Caco-2 (cell line): Measurements from ENCODE around the gene RAB33A. TPM values are rescaled to one million over a fixed set of nuclear protein-coding genes. Genes with fewer than 3 reads are reported as not detected.

ENCODE experiments used
- BruUV-seq: library from RNA; stranded (reverse); fragments of 400-500 nt; replicated peaks from 2 replicates; lab custom pipeline; 2021; lab: Mats Ljungman, UMichigan
- CTCF ChIA-PET: fragments of 300-600 bp; sonication (Branson Sonifier 250); formaldehyde crosslinking; loops from one replicate; lab custom pipeline; 2022; ENCODE audit warnings: antibody characterized with exemption; lab: Charles Lee
- POLR2A ChIA-PET: fragments of 300-600 bp; sonication (Branson Sonifier 250); formaldehyde crosslinking; loops from one replicate; lab custom pipeline; 2022; ENCODE audit warnings: antibody characterized with exemption; lab: Charles Lee
- DNase-seq, 2 experiments: peaks; one replicate each; pipeline versions ENCODE4 v3.0.0 to v3.0.0-alpha.2; 2020 to 2022
- H3K27me3 ChIP-seq: replicated peaks from 2 replicates; pipeline ENCODE4 v1.6.0; 2011; ENCODE audit warnings: low read length; ENCODE audit not compliant: control insufficient read depth, insufficient read depth
- H3K36me3 ChIP-seq: 2 replicates; pipeline ENCODE4 v1.5.1; 2011; ENCODE audit warnings: low read length; ENCODE audit not compliant: control insufficient read depth, insufficient read depth
- H3K4me1 ChIP-seq: fragments of 250-450 bp; sonication (Bioruptor Pico); 2 replicates; pipeline ENCODE4 v1.5.1; 2020; ENCODE audit warnings: mild to moderate bottlenecking
- H3K4me3 ChIP-seq: 2 replicates; pipeline ENCODE4 v1.5.1; 2011; ENCODE audit warnings: low read depth, mild to moderate bottlenecking, control low read depth, low read length
- H3K9me3 ChIP-seq: fragments of 250-450 bp; sonication (Bioruptor Pico); 2 replicates; pipeline ENCODE4 v1.5.1; 2020; ENCODE audit warnings: mild to moderate bottlenecking, moderate library complexity
- H3K27ac Mint-ChIP-seq: one replicate; pipeline ENCODE4 v1.8.0; 2022; ENCODE audit warnings: mixed read lengths; ENCODE audit not compliant: unreplicated experiment
- H3K27me3 Mint-ChIP-seq: one replicate; pipeline ENCODE4 v1.8.0; 2022; ENCODE audit warnings: mixed read lengths; ENCODE audit not compliant: insufficient read depth, unreplicated experiment
- H3K36me3 Mint-ChIP-seq: one replicate; pipeline ENCODE4 v1.8.0; 2022; ENCODE audit warnings: mild to moderate bottlenecking, mixed read lengths; ENCODE audit not compliant: insufficient read depth, unreplicated experiment
- H3K4me1 Mint-ChIP-seq: one replicate; pipeline ENCODE4 v1.8.0; 2022; ENCODE audit warnings: low read depth, mixed read lengths; ENCODE audit not compliant: unreplicated experiment
- H3K4me3 Mint-ChIP-seq: one replicate; pipeline ENCODE4 v1.8.0; 2022; ENCODE audit warnings: mild to moderate bottlenecking, moderate library complexity, mixed read lengths; ENCODE audit not compliant: unreplicated experiment
- H3K9me3 Mint-ChIP-seq: one replicate; pipeline ENCODE4 v1.8.0; 2022; ENCODE audit warnings: mixed read lengths; ENCODE audit not compliant: unreplicated experiment
- CTCF ChIP-seq, 2 experiments: fragments of 200-600 bp in 1 of 2; IDR thresholded peaks; 1 replicate in 1 of 2; 2 replicates in 1 of 2; pipeline versions ENCODE4 v1.5.1 to v1.8.0; 2011 to 2022; ENCODE audit warnings: antibody characterized with exemption in 1 of 2, control low read depth in 1 of 2, inconsistent platforms in 1 of 2, low read depth in 1 of 2, low read length in 1 of 2, mild to moderate bottlenecking in 1 of 2, moderate library complexity in 1 of 2; ENCODE audit not compliant: insufficient read depth in 1 of 2, severe bottlenecking in 1 of 2, unreplicated experiment in 1 of 2
- intact Hi-C: fragments of 100-400 bp; cut with micrococcal nuclease; formaldehyde crosslinking; loops from one replicate; pipeline ENCODE4 v1.10.0; 2022; ENCODE audit not compliant: unreplicated experiment
- total RNA-seq: library from RNA; stranded (reverse); gene quantifications from 2 replicates; pipeline ENCODE4 v1.2.3, GENCODE V29; 2022

The RAB33A gene
- total RNA-seq, 1 experiment from 2014 or later: not detected

GRCh38 chrX:130173190-130173895, 1.6 kb downstream of the RAB33A start:
- CTCF ChIA-PET: no interaction called here

DNA sequence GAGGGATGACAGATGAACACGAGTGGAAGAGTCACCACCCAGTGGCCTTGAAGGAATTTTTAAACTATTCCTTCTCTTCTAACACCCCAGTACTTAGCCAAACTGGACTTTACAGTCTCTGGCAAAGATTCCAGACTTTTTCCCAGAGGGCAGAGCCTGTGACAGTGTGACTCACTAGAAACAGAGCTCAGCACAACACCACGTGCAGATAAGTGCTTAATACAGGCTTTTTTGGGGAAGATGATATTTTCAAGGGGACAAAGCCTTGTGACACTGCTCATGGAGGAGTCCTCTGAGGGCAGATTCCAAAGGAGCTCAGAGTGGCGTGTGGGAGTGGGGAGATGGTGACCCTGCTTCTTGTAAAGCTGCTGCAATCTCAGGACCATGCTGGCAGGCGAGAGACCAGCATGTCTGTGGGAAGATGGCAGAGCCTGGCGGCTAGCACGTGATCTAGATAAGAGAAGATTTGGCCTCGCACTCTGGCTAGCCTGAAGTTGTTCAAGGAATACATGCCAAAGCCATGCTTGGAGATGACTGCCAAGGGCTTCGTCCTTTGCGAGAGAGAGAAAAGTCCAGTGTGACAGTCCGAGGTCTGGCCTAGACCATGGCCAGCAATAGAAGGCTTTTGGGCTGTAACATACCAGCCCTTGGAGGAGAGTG, 2.4 kb downstream of the RAB33A start:
- no peak overlapping the region for H3K27ac Mint-ChIP-seq
- POLR2A ChIA-PET: no interaction called here
- no peaks in the 10 kb centered on the region for H3K27me3 ChIP-seq
- H3K36me3 Mint-ChIP-seq: no peaks in the 10 kb centered on the region
- H3K4me1 Mint-ChIP-seq: peaks cover 5% of the 10 kb centered on the region
- no TSS peak for BruUV-seq
- H3K4me3 ChIP-seq: no peak overlapping the region
- no peaks in the 10 kb centered on the region for H3K36me3 ChIP-seq
- DNase-seq: no peak
- no peaks in the 10 kb centered on the region for H3K9me3 ChIP-seq
- intact Hi-C loops: no loop called here
- H3K27me3 Mint-ChIP-seq: no peaks in the 10 kb centered on the region
- no peaks in the 10 kb centered on the region for H3K9me3 Mint-ChIP-seq
- H3K4me1 ChIP-seq: no peaks in the 10 kb centered on the region
- no peak for TF ChIP-seq CTCF (IDR thresholded peaks at IDR 0.05; ENCODE audit: insufficient read depth in 1 of 2, low read depth in 1 of 2, low read length in 1 of 2, severe bottlenecking in 1 of 2, unreplicated experiment in 1 of 2)
- no peak overlapping the region for H3K4me3 Mint-ChIP-seq
- CTCF ChIA-PET: no interaction called here

More at GRCh38 chrX:130173190-130173895, 1.6 kb downstream of the RAB33A start:
- Mint-ChIP-seq H3K36me3 (no peaks in the 10 kb centered on the region), H3K27me3 (no peaks in the 10 kb centered on the region), H3K27ac (no peak overlapping the region), H3K9me3 (no peaks in the 10 kb centered on the region), H3K4me3 (no peak overlapping the region), H3K4me1 (peaks cover 5% of the 10 kb centered on the region)
- no peaks in the 10 kb centered on the region for H3K27me3 ChIP-seq
- no peak overlapping the region for H3K4me3 ChIP-seq
- TF ChIP-seq CTCF (IDR thresholded peaks at IDR 0.05; ENCODE audit: insufficient read depth in 1 of 2, low read depth in 1 of 2, low read length in 1 of 2, severe bottlenecking in 1 of 2, unreplicated experiment in 1 of 2): no peak
- no peaks in the 10 kb centered on the region for H3K9me3 ChIP-seq
- no TSS peak for BruUV-seq
- H3K36me3 ChIP-seq: no peaks in the 10 kb centered on the region
- POLR2A ChIA-PET: no interaction called here
- no peaks in the 10 kb centered on the region for H3K4me1 ChIP-seq
- no peak for DNase-seq
- intact Hi-C loops: no loop called here

DNA sequence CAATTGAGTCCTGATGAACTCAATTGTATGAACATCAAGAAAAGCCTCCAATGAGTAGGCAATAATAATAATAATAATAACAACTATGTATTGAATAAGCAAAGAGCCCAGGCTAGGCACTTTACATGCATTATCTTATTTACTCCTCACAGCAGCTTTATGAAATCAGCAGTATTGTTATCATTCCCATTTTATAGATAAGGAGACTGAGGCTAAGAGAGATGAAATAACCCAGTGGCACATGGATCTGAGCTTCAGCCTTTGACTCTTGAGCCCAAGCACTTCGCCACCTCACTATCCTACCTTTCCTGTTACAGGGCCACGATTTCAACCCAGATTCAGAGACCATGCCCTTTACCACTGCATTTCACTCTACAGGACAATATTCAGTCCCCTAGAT, 3.2 kb downstream of the RAB33A start:
- Mint-ChIP-seq H3K27ac (no peak overlapping the region), H3K9me3 (no peaks in the 10 kb centered on the region), H3K4me3 (no peak overlapping the region), H3K36me3 (no peaks in the 10 kb centered on the region), H3K27me3 (no peaks in the 10 kb centered on the region), H3K4me1 (peaks cover 5% of the 10 kb centered on the region)
- no TSS peak for BruUV-seq
- POLR2A ChIA-PET: no interaction called here
- no peaks in the 10 kb centered on the region for H3K9me3 ChIP-seq
- CTCF ChIA-PET: no interaction called here
- H3K4me1 ChIP-seq: no peaks in the 10 kb centered on the region
- H3K36me3 ChIP-seq: no peaks in the 10 kb centered on the region
- no peak for TF ChIP-seq CTCF (IDR thresholded peaks at IDR 0.05; ENCODE audit: insufficient read depth in 1 of 2, low read depth in 1 of 2, low read length in 1 of 2, severe bottlenecking in 1 of 2, unreplicated experiment in 1 of 2)
- H3K4me3 ChIP-seq: no peak overlapping the region
- H3K27me3 ChIP-seq: no peaks in the 10 kb centered on the region
- intact Hi-C loops: no loop called here
- no peak for DNase-seq
